ENCODE results near the gene C1orf74.

C1orf74 gene

GRCh38 chr1:209791920-209792319 lies 7.6 kb upstream of the C1orf74 start:
- no peak overlapping the region for H3K4me3 ChIP-seq
- H3K27ac ChIP-seq, result no peak overlapping the region
- no peak for DNase-seq (ENCODE audit: low spot score)
- no peak for TF ChIP-seq CTCF (IDR thresholded peaks at IDR 0.05)

GRCh38 chr1:209790286-209791193 lies 6.2 kb upstream of the C1orf74 start:
- Histone ChIP-seq H3K4me3 (no peak overlapping the region), H3K27ac (no peak overlapping the region)
- no peak for TF ChIP-seq CTCF (IDR thresholded peaks at IDR 0.05)
- DNase-seq (ENCODE audit: low spot score), result no peak

GRCh38 chr1:209789245-209789644 lies 4.9 kb upstream of the C1orf74 start:
- no peak for DNase-seq (ENCODE audit: low spot score)
- TF ChIP-seq CTCF (IDR thresholded peaks at IDR 0.05), result no peak

GRCh38 chr1:209787551-209787950 lies 3.2 kb upstream of the C1orf74 start:
- Histone ChIP-seq H3K27ac (peak overlapping the region in 1 of 2 donors; percentile 69), H3K4me3 (no peak overlapping the region)
- no peak for DNase-seq (ENCODE audit: low spot score)

More at GRCh38 chr1:209789245-209789644, 4.9 kb upstream of the C1orf74 start:
- Histone ChIP-seq H3K27ac (no peak overlapping the region), H3K4me3 (no peak overlapping the region)

GRCh38 chr1:209786146-209786545 lies 1.8 kb upstream of the C1orf74 start:
- no peak overlapping the region for H3K4me3 ChIP-seq
- no peak for TF ChIP-seq CTCF (IDR thresholded peaks at IDR 0.05)
- no peak overlapping the region for H3K27ac ChIP-seq
- DNase-seq (ENCODE audit: low spot score), result no peak

More at GRCh38 chr1:209787551-209787950, 3.2 kb upstream of the C1orf74 start:
- no peak for TF ChIP-seq CTCF (IDR thresholded peaks at IDR 0.05)

- no peak for TF ChIP-seq CTCF (IDR thresholded peaks at IDR 0.05)
- Histone ChIP-seq H3K27ac (no peak overlapping the region), H3K4me3 (no peak overlapping the region)
- DNase-seq (ENCODE audit: low spot score), result no peak
These were observed 1.2 kb upstream of the C1orf74 start for GRCh38 chr1:209785592-209785991.

GRCh38 chr1:209783386-209783785 lies 973 bp downstream of the C1orf74 start:
- no peak for DNase-seq (ENCODE audit: low spot score)
- peak overlapping the region; percentile 85 for H3K4me3 ChIP-seq
- TF ChIP-seq CTCF (IDR thresholded peaks at IDR 0.05), result no peak
- no peak overlapping the region for H3K27ac ChIP-seq

Data from coronary artery (tissue), 2 donors.